ENCODE results near the gene CAP1. TPM values are rescaled to one million over a fixed set of nuclear protein-coding genes. Genes with fewer than 3 reads are reported as not detected.

The CAP1 gene
- total and polyA plus RNA-seq, 2 donors (not counting 3 experiments of a cell fraction or from before 2014, with no cell fraction given), result 191 to 427 TPM

DNA sequence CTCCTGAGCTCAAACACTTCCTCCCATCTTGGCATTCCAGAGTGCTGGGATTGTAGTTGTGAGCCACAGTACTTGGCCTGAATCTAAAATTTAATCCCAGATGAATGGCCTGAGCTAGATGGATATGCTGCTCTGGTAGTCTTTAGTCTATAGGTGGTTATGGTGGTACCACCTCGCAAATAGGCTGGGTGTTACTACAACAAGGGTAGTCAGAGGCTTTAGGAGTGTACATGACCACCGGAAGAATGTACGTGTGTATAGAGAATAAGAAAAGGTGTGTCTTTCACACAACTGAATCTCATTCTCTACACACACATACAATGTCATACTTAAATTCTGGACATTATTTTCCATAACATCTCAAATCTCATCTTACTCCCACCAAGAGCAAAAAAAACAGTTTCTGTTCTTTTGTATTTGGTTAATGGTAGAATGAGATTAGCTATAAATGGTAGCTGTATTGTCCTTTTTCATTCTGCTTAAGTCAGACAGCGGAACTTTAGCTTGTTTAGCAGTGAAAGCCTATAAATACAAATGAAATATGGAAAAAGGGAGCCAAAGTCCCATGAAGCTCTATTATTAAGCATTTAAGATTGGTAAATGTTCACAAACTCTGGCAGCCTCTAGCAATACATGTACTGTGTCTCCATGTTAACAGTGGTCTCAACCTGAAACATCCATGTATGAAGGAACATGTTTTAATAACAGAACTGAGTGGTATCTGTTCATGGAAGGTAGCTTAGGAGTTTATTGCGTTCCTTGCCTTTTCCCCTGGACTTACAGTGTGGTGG lies 16.2 kb downstream of the CAP1 start:
- Histone ChIP-seq H3K9me3 (replicated peaks; ENCODE audit: control insufficient read depth, insufficient read depth, low read length) (no peaks in the 10 kb centered on the region), H3K4me3 (replicated peaks in 1 of 3; ENCODE audit: insufficient read depth in 1 of 3, low read depth in 1 of 3, low read length in 3 of 3) (no peak overlapping the region), H3K79me2 (ENCODE audit: control insufficient read depth, insufficient read depth, low read length) (peaks cover 86% of the 10 kb centered on the region), H3K27ac (ENCODE audit: insufficient read depth, low read depth, low read length) (no peak overlapping the region), H3K9ac (replicated peaks; ENCODE audit: extremely low read depth, insufficient read depth, low read length) (no peak overlapping the region), H4K20me1 (replicated peaks; ENCODE audit: control insufficient read depth, extremely low read depth, insufficient read depth, low read length) (peaks cover 5% of the 10 kb centered on the region), H3K9me1 (replicated peaks; ENCODE audit: control insufficient read depth, extremely low read depth, insufficient read depth, low read length) (no peaks in the 10 kb centered on the region), H3K27me3 (ENCODE audit: control insufficient read depth in 2 of 2, insufficient read depth in 2 of 2, low read length in 2 of 2) (no peaks in the 10 kb centered on the region), H3K4me2 (ENCODE audit: insufficient read depth, low read length) (no peak overlapping the region), H3K4me1 (ENCODE audit: control insufficient read depth, extremely low read depth, insufficient read depth, low read length) (peaks cover 48% of the 10 kb centered on the region), H3K36me3 (ENCODE audit: control insufficient read depth in 2 of 2, extremely low read depth in 1 of 2, insufficient read depth in 2 of 2, low read length in 2 of 2) (peaks cover 2 to 14% of the 10 kb centered on the region in 2 experiments), H2AFZ (ENCODE audit: low read depth, low read length) (no peak overlapping the region)
- dilution Hi-C loops (cut with MboI; ENCODE audit: extremely low pct_ligation_motif_present, low sequenced_read_pairs), result no loop called here
- TF ChIP-seq, protein P1, sequence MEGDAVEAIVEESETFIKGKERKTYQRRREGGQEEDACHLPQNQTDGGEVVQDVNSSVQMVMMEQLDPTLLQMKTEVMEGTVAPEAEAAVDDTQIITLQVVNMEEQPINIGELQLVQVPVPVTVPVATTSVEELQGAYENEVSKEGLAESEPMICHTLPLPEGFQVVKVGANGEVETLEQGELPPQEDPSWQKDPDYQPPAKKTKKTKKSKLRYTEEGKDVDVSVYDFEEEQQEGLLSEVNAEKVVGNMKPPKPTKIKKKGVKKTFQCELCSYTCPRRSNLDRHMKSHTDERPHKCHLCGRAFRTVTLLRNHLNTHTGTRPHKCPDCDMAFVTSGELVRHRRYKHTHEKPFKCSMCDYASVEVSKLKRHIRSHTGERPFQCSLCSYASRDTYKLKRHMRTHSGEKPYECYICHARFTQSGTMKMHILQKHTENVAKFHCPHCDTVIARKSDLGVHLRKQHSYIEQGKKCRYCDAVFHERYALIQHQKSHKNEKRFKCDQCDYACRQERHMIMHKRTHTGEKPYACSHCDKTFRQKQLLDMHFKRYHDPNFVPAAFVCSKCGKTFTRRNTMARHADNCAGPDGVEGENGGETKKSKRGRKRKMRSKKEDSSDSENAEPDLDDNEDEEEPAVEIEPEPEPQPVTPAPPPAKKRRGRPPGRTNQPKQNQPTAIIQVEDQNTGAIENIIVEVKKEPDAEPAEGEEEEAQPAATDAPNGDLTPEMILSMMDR (IDR thresholded peaks at IDR 0.05; ENCODE audit: extremely low read depth in 1 of 2, insufficient read depth in 1 of 2, low read depth in 1 of 2, low read length in 2 of 2), result no peak
- TF ChIP-seq JUN (IDR thresholded peaks at IDR 0.05; ENCODE audit: borderline replicate concordance, insufficient read depth, insufficient read length, low read depth) (no peak), GATA2 (IDR thresholded peaks at IDR 0.05; ENCODE audit: insufficient read depth, insufficient read length, low read depth, low read length) (no peak)
- ChIA-PET POLR2A (interaction anchor here (0.5 kb wide), 1 partner anchor 173 kb away, joined by 4 read pairs; no protein-coding TSS in a partner anchor), CTCF (interaction anchor here (0.7 to 2.2 kb wide), 5 partner anchors 16 to 348 kb away, joined by 3 to 9 read pairs (median 3); partner anchors contain the start of gene CAP1)
- no peak for FAIRE-seq
- BruUV-seq (replicated peaks), result no TSS peak
- DNase-seq (ENCODE audit: low read depth, low spot score), result no peak
- intact Hi-C loops (cut with micrococcal nuclease), result no loop called here
